Left ventricle myocardium inferior (tissue), 1 donor: ENCODE results near the gene TUBGCP3. TPM values are rescaled to one million over a fixed set of nuclear protein-coding genes. Genes with fewer than 3 reads are reported as not detected.

ENCODE experiments used
- DNase-seq: peaks from one replicate; pipeline ENCODE4 v3.0.0-alpha.2; 2020
- H3K27ac ChIP-seq: fragments of 200-600 bp; replicated peaks from 2 replicates; pipeline ENCODE4 v1.8.0; 2021
- H3K27me3 ChIP-seq: fragments of 200-600 bp; 2 replicates; pipeline ENCODE4 v1.8.0; 2021; ENCODE audit warnings: low read depth
- H3K36me3 ChIP-seq: fragments of 200-600 bp; 2 replicates; pipeline ENCODE4 v1.8.0; 2021
- H3K4me1 ChIP-seq: fragments of 200-600 bp; 2 replicates; pipeline ENCODE4 v1.8.0; 2021
- H3K4me3 ChIP-seq: fragments of 200-600 bp; 2 replicates; pipeline ENCODE4 v1.8.0; 2021; ENCODE audit warnings: mild to moderate bottlenecking, moderate library complexity
- H3K9me3 ChIP-seq: fragments of 200-600 bp; replicated peaks from 2 replicates; pipeline ENCODE4 v1.8.0; 2021
- intact Hi-C: fragments of 100-400 bp; cut with micrococcal nuclease; formaldehyde crosslinking; loops from one replicate; pipeline ENCODE4 v1.11.0; 2022
- total RNA-seq: library from RNA; stranded (reverse); fragmentation: NEBNext Ultra II Directional; extraction: Animal tissue kit (Norgen Biotek cat#: 25700); gene quantifications from one replicate; pipeline ENCODE4 v1.2.1, GENCODE V29; 2021
- TF ChIP-seq, protein P1 (sequence below): fragments of 200-600 bp; IDR thresholded peaks from 2 replicates; pipeline ENCODE4 v1.8.0; 2021; ENCODE audit warnings: antibody characterized with exemption, mild to moderate bottlenecking, borderline replicate concordance
- donor health status: DM: no; HTN: yes; CAD: no; lungs with severe emphysema.

Gene TUBGCP3
- total RNA-seq, 1 donor from 2014 or later: 16.7 TPM

DNA sequence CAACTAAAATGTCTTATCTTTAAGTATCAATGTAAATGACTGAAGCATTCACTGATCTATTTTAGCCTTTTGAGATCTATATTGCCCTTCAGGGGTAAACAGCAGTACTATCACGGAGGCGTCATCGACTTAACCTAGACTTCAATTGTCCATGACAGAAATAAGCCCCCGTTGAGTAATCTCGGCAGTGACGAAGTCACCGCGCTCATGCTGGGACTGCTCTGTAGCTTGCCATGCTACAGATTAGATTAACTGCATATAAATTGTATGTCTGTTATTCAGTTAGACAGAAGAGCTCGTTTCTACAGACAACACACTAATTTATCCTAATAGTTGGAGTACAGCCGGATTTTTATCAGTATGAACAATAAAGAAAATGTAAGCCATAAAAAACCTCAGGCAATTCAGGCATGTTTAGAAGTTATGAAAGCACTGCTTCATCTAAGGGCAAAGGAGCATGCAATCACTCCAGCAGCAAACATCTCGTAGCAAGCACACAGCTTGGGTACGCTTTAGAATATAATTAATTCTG, 56.6 kb downstream of the TUBGCP3 start:
- TF ChIP-seq, protein P1, sequence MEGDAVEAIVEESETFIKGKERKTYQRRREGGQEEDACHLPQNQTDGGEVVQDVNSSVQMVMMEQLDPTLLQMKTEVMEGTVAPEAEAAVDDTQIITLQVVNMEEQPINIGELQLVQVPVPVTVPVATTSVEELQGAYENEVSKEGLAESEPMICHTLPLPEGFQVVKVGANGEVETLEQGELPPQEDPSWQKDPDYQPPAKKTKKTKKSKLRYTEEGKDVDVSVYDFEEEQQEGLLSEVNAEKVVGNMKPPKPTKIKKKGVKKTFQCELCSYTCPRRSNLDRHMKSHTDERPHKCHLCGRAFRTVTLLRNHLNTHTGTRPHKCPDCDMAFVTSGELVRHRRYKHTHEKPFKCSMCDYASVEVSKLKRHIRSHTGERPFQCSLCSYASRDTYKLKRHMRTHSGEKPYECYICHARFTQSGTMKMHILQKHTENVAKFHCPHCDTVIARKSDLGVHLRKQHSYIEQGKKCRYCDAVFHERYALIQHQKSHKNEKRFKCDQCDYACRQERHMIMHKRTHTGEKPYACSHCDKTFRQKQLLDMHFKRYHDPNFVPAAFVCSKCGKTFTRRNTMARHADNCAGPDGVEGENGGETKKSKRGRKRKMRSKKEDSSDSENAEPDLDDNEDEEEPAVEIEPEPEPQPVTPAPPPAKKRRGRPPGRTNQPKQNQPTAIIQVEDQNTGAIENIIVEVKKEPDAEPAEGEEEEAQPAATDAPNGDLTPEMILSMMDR: no peak
- no peak overlapping the region for H3K4me3 ChIP-seq
- H3K9me3 ChIP-seq: no peaks in the 10 kb centered on the region
- no peak for DNase-seq
- intact Hi-C loops: no loop called here
- H3K27ac ChIP-seq: no peak overlapping the region
- H3K4me1 ChIP-seq: peaks cover 6% of the 10 kb centered on the region
- H3K36me3 ChIP-seq: peaks cover 5% of the 10 kb centered on the region
- H3K27me3 ChIP-seq: no peaks in the 10 kb centered on the region

DNA sequence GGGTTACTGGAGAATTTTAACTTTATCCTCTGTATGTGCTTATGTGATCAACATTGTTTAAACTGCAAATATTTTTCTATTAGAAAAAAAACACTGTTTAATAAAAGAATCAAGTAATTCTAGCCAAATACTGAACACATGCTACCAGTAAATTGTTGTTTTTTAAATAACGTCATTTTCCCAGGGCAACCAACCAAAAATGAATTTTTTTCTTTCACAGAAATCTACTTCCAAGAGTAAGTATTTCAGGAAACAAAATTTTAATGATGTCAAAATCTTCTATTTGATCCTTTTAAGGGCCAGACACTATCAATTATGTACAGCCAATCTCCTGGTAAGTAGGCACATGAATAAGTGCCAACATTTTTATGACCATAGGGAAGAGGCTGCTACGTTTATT, 57.1 kb downstream of the TUBGCP3 start:
- no peak overlapping the region for H3K27ac ChIP-seq
- H3K4me1 ChIP-seq: peaks cover 6% of the 10 kb centered on the region
- no peak for DNase-seq
- H3K27me3 ChIP-seq: no peaks in the 10 kb centered on the region
- TF ChIP-seq, protein P1: no peak
- H3K9me3 ChIP-seq: no peaks in the 10 kb centered on the region
- no peak overlapping the region for H3K4me3 ChIP-seq
- H3K36me3 ChIP-seq: peaks cover 6% of the 10 kb centered on the region
- intact Hi-C loops: no loop called here

DNA sequence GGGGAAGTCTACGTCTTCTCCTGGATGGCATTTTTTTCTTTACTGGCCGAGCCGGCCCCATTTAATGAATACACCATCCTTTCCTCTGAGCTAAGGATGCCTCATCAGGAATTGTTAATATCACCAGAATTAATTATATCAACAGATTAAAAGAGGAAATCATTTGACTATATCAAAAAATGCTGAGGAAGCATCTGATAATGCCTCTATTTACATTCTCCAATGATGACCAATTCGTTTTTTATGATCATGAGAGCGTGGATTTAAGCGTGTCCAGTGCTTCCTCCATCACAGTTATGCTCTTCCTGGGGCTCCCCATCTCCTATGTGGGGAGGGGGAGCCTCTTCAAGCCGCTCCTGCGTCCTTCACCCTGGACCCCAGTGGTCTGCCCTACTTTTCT, 58.7 kb downstream of the TUBGCP3 start:
- intact Hi-C loops: no loop called here

DNA sequence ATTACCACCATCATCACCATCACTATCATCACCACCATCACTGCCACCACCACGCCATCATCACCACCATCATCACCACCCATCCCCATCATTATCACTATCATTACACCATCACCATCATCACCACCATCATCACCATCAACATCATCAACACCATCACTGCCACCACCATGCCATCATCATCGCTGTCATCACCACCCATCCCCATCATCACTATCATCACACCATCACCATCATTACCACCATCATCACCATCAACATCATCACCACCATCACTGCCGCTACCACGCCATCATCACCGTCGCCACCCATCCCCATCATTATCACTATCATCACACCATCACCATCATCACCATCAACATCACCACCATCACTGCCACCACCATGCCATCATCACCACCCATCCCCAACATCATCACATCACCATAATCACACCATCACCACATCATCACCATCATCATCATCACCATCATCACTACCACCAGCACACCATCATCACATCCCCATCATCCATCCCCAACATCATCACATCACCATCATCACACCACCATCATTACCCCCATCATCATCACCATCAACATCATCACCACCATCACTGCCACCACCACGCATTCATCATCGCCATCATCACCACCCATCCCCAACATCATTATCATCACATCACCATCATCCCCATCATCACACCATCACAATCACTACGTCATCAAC, 61.7 kb downstream of the TUBGCP3 start:
- Histone ChIP-seq H3K9me3 (no peaks in the 10 kb centered on the region), H3K27me3 (no peaks in the 10 kb centered on the region), H3K27ac (no peak overlapping the region), H3K4me1 (no peaks in the 10 kb centered on the region), H3K4me3 (no peak overlapping the region), H3K36me3 (peaks cover 44% of the 10 kb centered on the region)
- TF ChIP-seq, protein P1: no peak
- intact Hi-C loops: no loop called here
- DNase-seq: no peak

More for the DNA sequence above, 58.7 kb downstream of the TUBGCP3 start:
- Histone ChIP-seq H3K27ac (no peak overlapping the region), H3K36me3 (peaks cover 15% of the 10 kb centered on the region), H3K4me3 (no peak overlapping the region), H3K27me3 (no peaks in the 10 kb centered on the region), H3K4me1 (peaks cover 6% of the 10 kb centered on the region), H3K9me3 (no peaks in the 10 kb centered on the region)
- no peak for DNase-seq
- TF ChIP-seq, protein P1: no peak

DNA sequence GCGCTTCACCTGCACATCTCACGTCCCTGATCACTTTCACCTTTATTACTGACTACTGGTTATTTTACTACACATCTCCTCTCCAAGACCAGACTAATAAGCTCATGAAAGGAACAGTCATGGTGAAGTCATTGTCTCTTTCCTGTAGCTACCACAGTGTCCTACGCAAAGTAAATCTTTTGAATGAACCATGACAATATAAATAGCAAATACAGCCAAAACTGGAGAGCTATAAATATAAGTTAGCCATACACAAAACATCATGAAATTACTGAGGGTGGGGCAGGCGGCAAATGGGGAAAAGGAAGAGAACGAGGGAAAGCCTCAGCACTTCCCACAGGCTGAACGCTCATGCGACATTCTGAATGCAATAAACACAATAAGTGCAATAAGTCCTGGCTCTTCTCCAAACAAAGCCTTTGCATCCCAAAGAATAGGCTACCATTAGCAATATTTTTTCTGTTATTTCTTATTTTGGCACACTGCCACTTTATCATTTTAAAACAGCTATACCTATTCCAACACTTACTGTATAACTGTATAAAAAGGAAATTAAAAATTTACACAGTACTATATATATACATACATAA, 62.5 kb downstream of the TUBGCP3 start:
- no peak overlapping the region for H3K27ac ChIP-seq
- TF ChIP-seq, protein P1: no peak
- no peaks in the 10 kb centered on the region for H3K4me1 ChIP-seq
- intact Hi-C loops: no loop called here
- peaks cover 52% of the 10 kb centered on the region for H3K36me3 ChIP-seq
- H3K9me3 ChIP-seq: no peaks in the 10 kb centered on the region
- H3K4me3 ChIP-seq: no peak overlapping the region
- H3K27me3 ChIP-seq: no peaks in the 10 kb centered on the region
- no peak for DNase-seq
